ENCODE measurements around the gene NELL1. TPM values are rescaled to one million over a fixed set of nuclear protein-coding genes. Genes with fewer than 3 reads are reported as not detected.

NELL1 gene
- total RNA-seq, 1 donor from 2014 or later: not detected

DNA sequence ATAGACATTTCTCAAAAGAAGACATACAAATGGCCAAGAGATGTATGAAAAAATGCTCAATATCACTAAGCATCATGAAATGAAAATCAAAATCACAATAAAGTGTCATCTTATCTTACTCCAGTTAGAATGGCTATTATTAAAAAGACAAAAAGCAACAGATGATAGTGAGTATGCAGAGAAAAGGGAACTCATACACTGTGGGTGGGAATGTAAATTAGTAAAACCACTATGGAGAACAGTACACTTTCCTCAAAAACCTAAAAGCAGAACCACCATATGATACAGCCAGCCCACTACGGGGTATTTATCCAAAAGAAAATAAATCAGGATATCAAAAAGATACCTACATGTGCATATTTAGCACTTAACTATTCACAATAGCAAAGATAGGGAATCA, 823.5 kb downstream of the NELL1 start:
- Mint-ChIP-seq H3K27me3 (ENCODE audit: insufficient read depth, low read depth) (no peaks in the 10 kb centered on the region), H3K4me1 (no peaks in the 10 kb centered on the region)

DNA sequence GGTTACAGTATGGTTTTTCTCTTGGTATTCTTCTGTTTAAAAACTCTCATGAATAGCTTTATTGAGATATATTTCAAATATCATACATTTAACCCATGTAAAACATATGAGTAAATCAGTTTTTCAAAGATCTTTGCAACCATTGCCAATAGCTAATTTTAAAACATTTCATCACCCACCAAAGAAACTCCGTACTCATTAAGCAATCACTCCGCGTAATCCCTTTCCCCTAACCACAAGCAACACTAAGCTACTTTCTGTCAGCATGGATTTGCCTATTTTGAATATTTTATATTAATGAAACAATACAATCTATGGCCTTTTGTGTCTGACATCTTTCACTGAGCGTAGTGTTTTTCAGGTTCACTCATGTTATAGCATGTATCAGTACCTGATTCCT, 825.6 kb downstream of the NELL1 start:
- no peaks in the 10 kb centered on the region for H3K27me3 Mint-ChIP-seq (ENCODE audit: insufficient read depth, low read depth)
- H3K36me3 Mint-ChIP-seq: no peaks in the 10 kb centered on the region

More for the DNA sequence above, 823.5 kb downstream of the NELL1 start:
- peaks cover 7% of the 10 kb centered on the region for H3K9me3 Mint-ChIP-seq
- H2AFZ ChIP-seq (replicated peaks): no peak overlapping the region
- H3K36me3 ChIP-seq: no peaks in the 10 kb centered on the region
- no peak overlapping the region for H3K27ac Mint-ChIP-seq
- no peaks in the 10 kb centered on the region for H3F3A ChIP-seq (ENCODE audit: low read depth)
- H3K9ac ChIP-seq: no peak overlapping the region
- no peak overlapping the region for H3K27ac ChIP-seq
- H3K36me3 Mint-ChIP-seq: no peaks in the 10 kb centered on the region
- no peak for TF ChIP-seq CTCF (IDR thresholded peaks at IDR 0.05)
- no peak for TF ChIP-seq EZH2 (IDR thresholded peaks at IDR 0.05)
- no peak for TF ChIP-seq EZH2phosphoT487 (IDR thresholded peaks at IDR 0.05)
- H3K79me2 ChIP-seq (ENCODE audit: low read depth): no peaks in the 10 kb centered on the region
- no peak for DNase-seq (ENCODE audit: low spot score)
- no peak overlapping the region for H3K4me3 ChIP-seq
- H3K4me3 Mint-ChIP-seq: no peak overlapping the region
- H3K4me1 ChIP-seq: no peaks in the 10 kb centered on the region
- no peaks in the 10 kb centered on the region for H3K27me3 ChIP-seq
- no peaks in the 10 kb centered on the region for H4K20me1 ChIP-seq (ENCODE audit: low read depth)
- H3K9me3 ChIP-seq (ENCODE audit: low read depth): no peaks in the 10 kb centered on the region
- H3K4me2 ChIP-seq: no peak overlapping the region

DNA sequence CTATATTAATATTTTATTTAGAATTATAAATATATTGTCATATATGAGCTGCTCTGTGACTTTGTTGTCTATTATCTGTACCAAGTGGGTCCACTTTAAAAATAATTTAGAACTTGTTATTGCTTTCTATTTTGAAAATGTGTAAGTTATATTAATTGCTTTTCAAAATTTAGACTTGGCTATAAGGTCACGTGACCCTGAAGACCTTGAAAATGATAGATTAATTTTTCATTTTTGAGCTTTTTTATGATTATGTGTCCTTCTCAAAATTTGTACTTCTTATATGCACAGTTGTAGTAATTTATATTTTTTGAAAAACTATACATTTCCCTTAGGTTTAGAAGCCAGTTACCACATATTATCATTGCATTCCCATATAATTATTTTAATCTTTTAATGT, 826.5 kb downstream of the NELL1 start:
- H3K36me3 Mint-ChIP-seq: no peaks in the 10 kb centered on the region
- H3K9me3 Mint-ChIP-seq: peaks cover 2% of the 10 kb centered on the region
- H3K9me3 ChIP-seq (ENCODE audit: low read depth): no peaks in the 10 kb centered on the region
- no peaks in the 10 kb centered on the region for H3K27me3 ChIP-seq
- H3K27ac Mint-ChIP-seq: no peak overlapping the region
- H3K4me1 ChIP-seq: no peaks in the 10 kb centered on the region
- H3K27me3 Mint-ChIP-seq (ENCODE audit: insufficient read depth, low read depth): no peaks in the 10 kb centered on the region
- H3F3A ChIP-seq (ENCODE audit: low read depth): no peaks in the 10 kb centered on the region
- H2AFZ ChIP-seq (replicated peaks): no peak overlapping the region
- no peaks in the 10 kb centered on the region for H3K79me2 ChIP-seq (ENCODE audit: low read depth)
- H3K4me2 ChIP-seq: no peak overlapping the region
- H3K27ac ChIP-seq: no peak overlapping the region
- no peak for TF ChIP-seq EZH2phosphoT487 (IDR thresholded peaks at IDR 0.05)
- TF ChIP-seq EZH2 (IDR thresholded peaks at IDR 0.05): no peak
- no peak for TF ChIP-seq CTCF (IDR thresholded peaks at IDR 0.05)
- H3K9ac ChIP-seq: no peak overlapping the region
- no peaks in the 10 kb centered on the region for H4K20me1 ChIP-seq (ENCODE audit: low read depth)
- no peaks in the 10 kb centered on the region for H3K4me1 Mint-ChIP-seq
- no peaks in the 10 kb centered on the region for H3K36me3 ChIP-seq
- H3K4me3 Mint-ChIP-seq: no peak overlapping the region
- DNase-seq (ENCODE audit: low spot score): no peak
- no peak overlapping the region for H3K4me3 ChIP-seq

More for the DNA sequence above, 825.6 kb downstream of the NELL1 start:
- Histone ChIP-seq H2AFZ (replicated peaks) (no peak overlapping the region), H3K4me3 (no peak overlapping the region), H3K79me2 (ENCODE audit: low read depth) (no peaks in the 10 kb centered on the region), H3K27ac (no peak overlapping the region), H3K27me3 (no peaks in the 10 kb centered on the region), H3F3A (ENCODE audit: low read depth) (no peaks in the 10 kb centered on the region), H4K20me1 (ENCODE audit: low read depth) (no peaks in the 10 kb centered on the region), H3K36me3 (no peaks in the 10 kb centered on the region), H3K9ac (no peak overlapping the region), H3K4me2 (no peak overlapping the region), H3K9me3 (ENCODE audit: low read depth) (no peaks in the 10 kb centered on the region), H3K4me1 (no peaks in the 10 kb centered on the region)
- H3K4me1 Mint-ChIP-seq: no peaks in the 10 kb centered on the region
- H3K27ac Mint-ChIP-seq: no peak overlapping the region
- no peak for TF ChIP-seq EZH2 (IDR thresholded peaks at IDR 0.05)
- TF ChIP-seq CTCF (IDR thresholded peaks at IDR 0.05): no peak
- TF ChIP-seq EZH2phosphoT487 (IDR thresholded peaks at IDR 0.05): no peak
- DNase-seq (ENCODE audit: low spot score): no peak
- H3K4me3 Mint-ChIP-seq: no peak overlapping the region
- peaks cover 4% of the 10 kb centered on the region for H3K9me3 Mint-ChIP-seq

Measured in neural progenitor cell (in vitro differentiated cells).